Panc1 (cell line): ENCODE measurements around the gene INPP5B.

Source experiments
- CTCF ChIP-seq: fragments of 450-650 bp; IDR thresholded peaks from 2 replicates; pipeline ENCODE4 v1.5.1; 2017; ENCODE audit warnings: mild to moderate bottlenecking
- REST ChIP-seq, 2 experiments: IDR thresholded peaks; 2 replicates each; pipeline ENCODE4 v1.6.1; 2011 to 2012; ENCODE audit warnings: low read depth in 2 of 2, control low read depth in 1 of 2, low read length in 1 of 2, mild to moderate bottlenecking in 1 of 2, moderate library complexity in 1 of 2; ENCODE audit not compliant: insufficient read depth in 1 of 2
- SIN3A ChIP-seq: IDR thresholded peaks from 2 replicates; pipeline ENCODE4 v1.6.1; 2012; ENCODE audit warnings: low read depth, mild to moderate bottlenecking, low read length, moderate library complexity, borderline replicate concordance; ENCODE audit not compliant: insufficient read depth

GRCh38 chr1:37844536-37844935 lies 102.3 kb downstream of the INPP5B start:
- no peak for TF ChIP-seq CTCF
- TF ChIP-seq REST (IDR thresholded peaks at IDR 0.05; ENCODE audit: insufficient read depth in 1 of 2, low read depth in 2 of 2, low read length in 1 of 2) = no peak
- TF ChIP-seq SIN3A = no peak
